Activated naive CD8-positive, alpha-beta T cell treated with anti-CD3 and anti-CD28 coated beads, Interleukin-2, amount 50 U/mL, for 16 hours (primary cell): ENCODE data around the gene PHACTR3.

ENCODE experiments used
- DNase-seq: peaks from one replicate; pipeline ENCODE4 v3.0.0-alpha.2; 2020; ENCODE audit warnings: low read depth, low spot score

The PHACTR3 gene

DNA sequence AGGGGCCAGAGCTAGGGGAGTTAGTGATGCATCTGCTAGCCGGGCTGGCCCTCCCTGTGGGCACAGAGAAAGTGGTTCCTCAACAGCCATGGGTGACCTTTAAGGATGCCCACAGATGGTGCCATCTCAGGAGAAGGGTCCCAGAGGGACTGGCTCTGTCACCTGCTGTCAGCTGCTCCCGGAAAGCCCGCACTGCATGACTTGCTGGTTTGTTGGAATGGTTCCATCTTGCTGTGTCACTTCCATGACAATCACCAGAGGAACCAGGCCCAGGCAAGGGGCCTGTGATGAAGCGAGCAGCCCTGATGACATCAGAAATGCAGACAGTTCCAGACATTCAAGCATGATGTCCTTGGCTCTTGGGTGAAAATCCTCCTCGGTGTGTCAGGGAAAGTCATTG, 125.2 kb downstream of the PHACTR3 start:
- DNase-seq: no peak

DNA sequence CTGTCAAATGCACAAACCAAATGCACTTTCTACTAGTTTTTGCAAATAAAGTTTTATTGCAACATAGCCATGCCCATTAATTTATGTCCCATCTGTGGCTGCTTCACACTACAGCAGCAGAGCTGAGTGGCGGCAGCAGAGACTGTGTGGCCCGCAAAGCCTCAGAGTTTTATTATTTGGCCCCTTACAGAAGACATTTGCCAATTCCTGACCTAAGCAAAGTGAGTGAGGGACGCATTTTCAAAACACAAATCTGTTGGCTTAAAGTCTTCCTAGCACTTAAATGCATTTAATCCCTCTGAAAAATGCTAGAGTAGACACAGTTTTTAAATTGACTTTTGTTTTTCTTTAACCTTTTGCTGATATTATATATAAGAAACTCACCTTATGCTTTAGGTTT, 126.4 kb downstream of the PHACTR3 start:
- DNase-seq: no peak

DNA sequence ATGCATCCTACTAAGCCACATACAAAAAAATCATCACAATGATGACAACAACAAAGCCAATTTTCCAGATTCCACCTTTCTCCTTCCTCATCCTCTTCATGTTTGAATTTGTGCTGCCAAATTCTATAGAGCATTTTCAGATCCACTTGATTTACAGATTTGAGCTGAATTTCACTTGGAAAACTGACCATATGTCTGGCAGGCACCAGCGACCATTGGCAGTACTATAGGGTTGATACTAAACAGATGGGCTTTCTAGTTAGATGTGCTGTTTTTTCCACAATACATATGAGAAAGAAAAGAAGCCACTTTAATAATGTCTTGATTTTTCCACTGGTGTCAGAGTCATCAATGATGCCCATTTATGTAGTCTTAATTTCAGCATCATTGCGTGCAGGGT, 127.0 kb downstream of the PHACTR3 start:
- DNase-seq: no peak

DNA sequence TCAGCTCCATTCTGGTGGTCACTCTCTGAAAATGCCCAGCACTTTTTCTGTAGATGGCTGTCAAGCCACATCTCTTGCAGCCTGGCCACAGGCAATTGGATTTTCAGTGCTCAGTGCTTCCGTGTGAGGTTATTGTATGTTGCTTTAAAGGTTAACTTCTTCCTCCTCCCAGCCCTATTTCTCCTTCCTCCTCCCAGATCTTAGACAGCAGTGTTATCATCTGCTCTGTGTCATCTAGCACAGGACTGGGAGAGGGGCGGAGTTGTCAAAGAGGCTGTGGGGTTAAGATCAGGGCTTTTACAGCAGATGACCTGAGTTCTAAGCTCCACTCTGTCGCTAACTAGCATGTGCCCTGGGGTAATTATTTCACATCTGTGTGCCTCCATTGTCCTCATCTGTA, 129.0 kb downstream of the PHACTR3 start:
- DNase-seq: no peak

DNA sequence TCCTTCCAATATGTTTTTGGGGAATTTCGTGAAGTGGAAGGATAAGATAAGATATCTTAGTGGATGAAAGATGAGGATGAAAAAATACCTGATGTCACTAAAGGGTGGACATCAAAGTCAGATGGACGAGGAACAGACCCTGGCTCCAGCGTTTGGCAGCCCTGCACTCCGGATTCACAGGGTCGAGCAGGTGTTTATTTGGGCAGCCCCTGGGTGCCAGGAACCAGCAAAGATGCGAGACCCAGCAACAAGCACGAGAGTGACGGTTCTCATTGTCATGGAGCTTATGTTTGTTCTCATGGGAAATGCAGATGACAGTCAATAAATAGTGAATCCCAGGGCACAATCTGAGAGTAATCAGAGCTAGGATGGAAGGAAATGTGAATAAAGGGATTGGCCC, 131.1 kb downstream of the PHACTR3 start:
- DNase-seq: no peak

DNA sequence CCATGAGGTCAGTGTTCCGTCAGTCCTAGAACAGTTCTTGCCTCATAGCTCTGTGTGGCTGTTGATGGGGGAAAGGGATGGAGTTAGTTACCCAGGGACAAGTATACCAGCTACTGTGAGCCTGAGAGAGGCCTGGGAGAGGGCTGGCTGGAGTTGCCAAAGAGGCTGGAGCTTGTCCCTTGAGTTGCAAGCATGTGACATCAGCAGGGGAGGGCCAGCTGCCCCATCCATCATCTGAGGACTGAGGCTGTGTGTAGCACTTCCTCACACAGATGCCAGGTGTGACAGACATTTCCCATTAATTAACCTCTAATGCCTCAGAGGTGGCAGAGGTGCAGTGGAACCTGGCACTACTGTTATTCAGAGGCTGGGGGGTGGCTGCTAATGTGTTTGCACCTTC, 131.6 kb downstream of the PHACTR3 start:
- no peak for DNase-seq

DNA sequence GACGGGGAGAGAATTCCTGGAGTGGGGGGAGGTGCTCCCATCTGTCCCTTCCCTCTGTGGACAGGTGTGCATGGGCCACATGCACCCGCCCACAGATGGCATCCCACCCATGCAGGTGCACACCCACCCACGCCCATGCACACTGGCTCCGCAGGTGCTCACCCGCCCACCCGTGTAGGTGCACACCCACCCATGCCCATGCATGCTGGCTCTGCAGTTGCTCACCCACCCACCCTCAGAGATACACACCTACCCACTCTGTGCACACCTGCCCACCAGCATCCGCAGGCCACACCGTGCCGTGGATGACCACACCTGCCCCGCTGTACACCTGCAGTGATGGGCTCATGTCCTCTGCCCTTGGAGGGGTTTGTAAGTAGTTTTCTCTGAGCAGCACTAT, 132.0 kb downstream of the PHACTR3 start:
- no peak for DNase-seq

DNA sequence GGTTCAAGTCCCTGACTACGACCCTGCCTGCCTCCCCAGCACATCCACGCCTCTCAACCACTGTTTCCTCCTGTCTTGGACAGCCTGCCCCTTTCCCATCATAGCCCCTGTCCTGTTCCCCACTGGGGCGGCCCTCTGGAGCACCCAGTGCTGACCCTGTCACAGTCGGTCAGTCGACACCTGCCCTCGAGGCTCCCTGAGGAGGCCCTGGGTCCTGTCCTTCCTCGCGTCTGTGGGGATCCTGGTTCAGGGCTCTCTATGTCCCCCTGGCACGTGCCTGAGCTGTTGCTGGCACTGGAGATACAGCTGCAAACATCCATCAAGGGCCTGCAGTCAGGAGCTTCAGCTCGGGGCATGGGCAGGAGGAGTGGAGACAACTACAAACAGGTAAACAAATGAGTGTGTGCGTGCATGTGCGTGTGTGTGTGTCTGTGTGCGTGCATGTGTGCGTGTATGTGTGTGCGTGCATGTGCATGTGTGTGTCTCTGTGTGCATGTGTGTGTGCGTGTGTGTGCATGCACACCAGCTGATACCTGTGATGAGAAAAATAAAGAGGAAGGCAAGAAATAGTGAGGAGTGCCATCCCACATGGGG, 132.8 kb downstream of the PHACTR3 start:
- DNase-seq: no peak

DNA sequence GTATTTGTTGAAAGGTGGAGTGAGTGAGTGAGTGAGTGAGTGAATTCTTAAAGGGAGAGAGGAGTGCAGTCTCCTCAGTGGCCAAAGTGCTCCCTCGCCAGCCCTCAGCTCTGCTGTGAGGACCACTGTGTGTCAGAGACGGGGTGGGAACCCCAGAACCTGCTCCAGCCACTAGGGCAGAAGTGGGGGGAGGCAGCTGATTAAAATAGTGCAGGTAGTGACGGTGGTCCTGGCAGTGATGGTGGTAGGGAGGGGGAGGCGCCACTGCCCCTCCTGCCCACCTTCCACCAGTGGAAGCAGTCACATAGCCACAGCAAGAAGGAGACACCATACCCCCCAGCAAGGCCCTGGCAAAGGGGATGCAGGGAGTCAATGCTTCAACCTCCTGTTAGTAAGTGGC, 133.5 kb downstream of the PHACTR3 start:
- DNase-seq: no peak

DNA sequence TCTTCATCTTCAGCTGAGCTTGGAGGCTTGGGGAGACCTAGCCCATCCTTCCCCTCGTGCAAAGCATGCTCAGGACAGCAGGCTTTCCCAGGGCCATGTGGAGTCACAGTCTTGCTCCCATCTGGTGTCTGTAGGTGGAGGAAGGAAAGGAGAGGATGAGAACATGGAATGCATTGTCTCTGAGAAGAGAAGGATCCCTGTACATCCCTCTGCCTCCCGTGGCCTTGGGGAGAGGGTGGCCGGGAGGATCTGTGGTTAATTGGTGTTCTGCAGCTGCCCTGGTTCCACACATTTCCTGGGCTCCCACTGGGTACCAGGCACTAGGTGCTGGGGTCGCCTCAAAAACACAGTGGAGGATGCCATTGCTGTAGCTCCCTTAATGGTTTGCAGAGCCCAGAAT, 134.5 kb downstream of the PHACTR3 start:
- DNase-seq: no peak

DNA sequence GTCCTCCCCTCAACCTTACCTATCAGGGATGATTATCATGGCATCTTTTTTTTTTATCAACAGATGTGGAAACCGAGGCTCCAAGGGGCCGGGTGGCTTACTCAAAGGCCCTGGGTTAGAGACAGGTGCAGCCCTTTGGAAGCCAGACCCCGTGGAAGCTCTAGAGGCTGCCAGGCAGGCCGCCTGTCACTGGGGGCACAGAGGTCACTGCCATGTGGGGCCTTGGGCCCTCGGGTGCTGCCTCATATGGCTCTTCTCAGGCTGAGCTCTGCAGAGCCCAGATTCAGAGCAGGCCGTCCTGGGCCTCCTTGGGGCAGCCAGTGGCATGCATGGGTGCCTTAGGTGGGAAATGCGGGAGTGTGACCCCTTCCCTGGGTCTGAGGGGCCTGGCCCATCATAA, 136.3 kb downstream of the PHACTR3 start:
- DNase-seq: no peak

DNA sequence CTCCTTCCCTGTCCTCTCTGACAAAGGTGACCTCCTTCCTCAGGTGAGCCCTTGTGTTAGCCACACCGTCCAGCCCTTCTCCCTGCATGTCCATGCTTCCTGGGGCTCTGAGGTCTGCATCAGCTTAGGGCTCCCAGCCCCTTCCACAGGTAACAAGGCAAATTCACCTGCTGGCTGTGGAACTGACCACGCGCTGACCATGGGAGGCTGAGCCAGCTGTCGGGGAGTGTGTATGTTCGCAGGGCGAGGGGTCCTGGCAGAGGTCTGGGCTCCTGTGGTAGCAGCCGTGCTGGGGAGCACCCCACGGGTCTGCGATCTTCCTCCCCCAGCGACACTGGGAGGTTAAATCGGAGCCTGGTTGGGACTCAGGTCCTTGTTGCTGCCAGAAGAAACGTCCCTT, 136.7 kb downstream of the PHACTR3 start:
- DNase-seq: no peak

DNA sequence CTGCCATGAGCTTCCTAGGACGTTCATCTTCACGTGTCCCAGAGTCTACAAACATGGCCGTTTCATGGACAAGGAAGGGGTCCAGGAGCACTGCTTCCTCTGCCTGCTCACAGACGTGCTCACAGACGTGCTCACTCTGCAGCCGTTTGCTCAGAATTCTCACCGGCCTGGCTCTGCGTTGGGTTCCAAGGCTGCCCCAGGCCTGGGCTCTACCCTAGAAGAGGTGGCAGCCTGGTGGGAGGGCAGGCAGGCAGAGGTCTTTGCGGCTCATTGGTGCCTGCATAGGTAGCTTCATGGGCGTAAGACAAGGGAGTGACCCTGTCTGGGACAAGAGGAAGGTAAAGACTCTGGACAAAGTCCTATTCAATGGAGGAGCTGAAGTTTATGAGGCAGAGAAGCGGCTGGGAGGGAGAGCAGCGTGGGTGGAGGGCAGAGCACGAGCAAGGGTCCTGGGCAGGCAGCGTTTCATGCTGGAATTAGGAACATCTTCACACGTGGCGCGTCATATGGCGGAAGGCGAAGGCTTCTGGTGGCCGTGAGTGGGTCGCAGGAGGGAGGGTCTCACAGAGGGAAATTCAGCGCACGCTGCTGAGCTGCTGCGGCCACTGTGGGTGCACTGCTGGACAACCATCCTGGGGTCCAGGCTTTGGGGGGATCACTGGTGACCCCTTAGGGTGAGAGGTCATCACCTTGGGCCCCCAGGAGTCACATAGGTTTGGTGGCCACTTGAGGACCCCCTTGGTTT, 138.2 kb downstream of the PHACTR3 start:
- no peak for DNase-seq

DNA sequence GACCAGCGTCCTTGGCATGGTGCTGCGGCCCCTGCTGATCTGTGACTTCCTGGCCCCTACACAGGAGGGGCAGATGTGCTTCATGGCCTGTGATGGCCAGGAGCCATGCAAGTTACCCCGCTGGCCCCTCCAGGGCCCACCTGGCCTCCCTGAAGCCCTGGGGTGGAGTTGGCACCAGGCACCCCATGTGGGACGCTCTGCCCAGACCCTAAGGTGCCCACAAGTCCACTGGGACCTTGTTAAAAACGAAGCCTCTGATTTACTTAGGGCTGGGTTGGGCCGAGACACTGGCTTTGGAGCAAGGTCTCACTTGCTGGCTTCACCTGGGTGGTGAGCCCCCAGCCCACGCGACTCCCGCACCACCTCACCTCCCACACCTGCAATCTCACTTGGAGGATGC, 139.0 kb downstream of the PHACTR3 start:
- DNase-seq: no peak

DNA sequence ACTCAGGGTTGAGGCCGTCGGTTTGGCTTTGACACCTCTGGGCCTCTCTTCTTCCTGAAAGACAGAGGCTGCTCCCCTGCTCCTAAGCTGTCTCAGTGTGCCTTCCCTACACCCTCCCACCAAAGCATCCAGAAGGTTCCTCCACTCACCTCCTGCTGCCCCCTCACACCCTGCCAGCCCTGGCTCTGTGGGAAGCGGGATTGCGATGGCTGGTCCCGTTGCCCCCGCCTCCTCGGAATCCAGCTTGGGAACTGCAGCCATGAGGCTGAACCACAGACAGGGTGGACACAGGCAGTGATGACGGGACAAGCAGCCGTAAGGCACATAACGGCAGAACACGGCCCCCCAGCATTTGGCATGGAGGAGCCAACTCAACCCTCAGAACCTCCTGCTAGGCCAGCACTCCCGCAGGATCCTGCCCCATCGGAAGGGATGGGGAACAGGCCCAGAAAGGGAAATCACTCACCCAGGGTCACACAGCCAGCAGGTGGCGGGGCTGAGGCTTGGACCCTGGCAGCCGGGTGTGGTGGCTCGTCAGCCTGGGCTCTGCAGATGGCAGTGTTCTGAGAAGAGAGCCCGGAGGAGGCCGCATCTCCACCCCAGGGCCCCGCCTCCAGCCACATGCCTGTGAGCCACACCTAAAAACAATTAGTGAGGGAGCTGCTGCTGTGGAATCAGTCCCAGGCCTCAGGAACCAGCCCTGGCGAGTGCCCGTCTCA, 139.6 kb downstream of the PHACTR3 start:
- DNase-seq: no peak

DNA sequence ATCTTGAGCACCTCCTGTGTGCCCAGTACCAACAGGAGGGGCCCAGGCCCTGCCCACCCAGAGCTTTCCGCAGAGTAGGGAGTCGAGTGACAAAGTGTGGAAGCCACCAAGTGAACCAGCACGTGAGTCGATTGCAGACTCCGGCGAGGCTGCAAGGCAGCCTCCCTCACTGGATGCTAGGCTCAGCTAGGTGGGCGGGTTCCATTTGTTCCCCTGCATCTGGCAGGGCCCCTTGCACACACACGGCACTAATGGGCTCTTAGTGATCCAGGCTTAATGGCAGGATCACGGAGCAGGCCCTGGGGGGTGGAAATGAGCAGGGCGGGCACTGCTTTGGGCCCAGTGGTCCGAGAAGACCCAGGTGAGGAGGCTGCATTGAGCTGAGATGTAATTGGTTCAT, 140.4 kb downstream of the PHACTR3 start:
- no peak for DNase-seq

DNA sequence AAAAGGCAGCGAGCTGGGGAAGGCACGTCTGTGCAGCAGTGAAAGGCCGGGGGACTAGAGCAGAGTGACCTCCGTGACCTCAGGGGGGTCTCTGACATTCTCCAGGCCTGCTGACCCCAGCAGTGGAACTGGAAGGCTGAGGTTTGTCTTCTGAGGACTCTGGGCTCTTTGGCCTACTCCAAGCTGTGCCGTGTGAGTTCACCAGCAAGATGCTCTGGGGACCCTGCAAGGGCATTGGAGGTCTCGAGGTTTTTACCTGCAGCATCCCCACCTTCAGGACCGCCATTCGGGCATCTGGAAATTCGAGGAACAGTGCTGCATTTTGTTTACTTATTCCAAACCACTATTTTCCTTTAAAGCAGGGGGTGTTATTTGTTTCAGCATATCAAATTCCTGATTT, 140.9 kb downstream of the PHACTR3 start:
- DNase-seq: no peak

DNA sequence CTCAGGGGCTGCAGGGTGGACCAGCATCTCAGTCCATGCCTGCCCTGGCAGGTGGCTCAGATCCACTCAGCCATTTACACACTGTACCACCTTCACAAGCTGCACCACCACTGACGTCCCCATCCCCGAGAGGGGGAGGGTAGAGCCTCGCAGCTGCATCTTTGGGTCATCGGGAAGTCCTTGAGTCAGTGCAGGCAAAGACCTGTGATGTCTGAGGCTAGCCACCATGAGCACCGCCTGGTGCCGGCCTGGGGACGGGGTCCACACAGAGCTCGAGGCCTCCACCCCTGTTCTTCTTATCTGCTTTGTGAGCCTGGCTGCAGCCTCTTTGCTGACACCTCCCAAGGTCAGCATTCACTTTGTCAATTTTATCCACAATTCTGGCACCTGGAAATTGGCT, 141.4 kb downstream of the PHACTR3 start:
- DNase-seq: no peak

DNA sequence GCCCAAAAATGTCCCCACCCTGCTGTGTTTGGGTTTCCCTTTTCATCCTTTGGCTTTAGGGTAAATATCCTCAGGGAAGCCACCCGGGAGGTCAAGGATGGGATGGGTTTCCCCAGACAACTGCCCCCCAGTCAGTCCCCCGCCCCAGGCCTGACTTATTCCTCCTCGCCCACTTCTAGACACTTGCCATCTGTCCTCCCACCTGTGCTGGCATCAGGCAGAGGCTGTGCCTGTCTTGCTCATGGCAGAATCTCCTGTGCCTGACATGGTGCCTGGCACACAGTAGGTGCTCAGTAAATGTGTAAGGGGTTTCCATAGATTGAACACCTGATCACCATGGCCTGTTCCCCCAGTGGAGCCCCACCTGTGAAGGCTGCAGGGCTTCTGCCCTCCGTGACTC, 141.8 kb downstream of the PHACTR3 start:
- DNase-seq: no peak

DNA sequence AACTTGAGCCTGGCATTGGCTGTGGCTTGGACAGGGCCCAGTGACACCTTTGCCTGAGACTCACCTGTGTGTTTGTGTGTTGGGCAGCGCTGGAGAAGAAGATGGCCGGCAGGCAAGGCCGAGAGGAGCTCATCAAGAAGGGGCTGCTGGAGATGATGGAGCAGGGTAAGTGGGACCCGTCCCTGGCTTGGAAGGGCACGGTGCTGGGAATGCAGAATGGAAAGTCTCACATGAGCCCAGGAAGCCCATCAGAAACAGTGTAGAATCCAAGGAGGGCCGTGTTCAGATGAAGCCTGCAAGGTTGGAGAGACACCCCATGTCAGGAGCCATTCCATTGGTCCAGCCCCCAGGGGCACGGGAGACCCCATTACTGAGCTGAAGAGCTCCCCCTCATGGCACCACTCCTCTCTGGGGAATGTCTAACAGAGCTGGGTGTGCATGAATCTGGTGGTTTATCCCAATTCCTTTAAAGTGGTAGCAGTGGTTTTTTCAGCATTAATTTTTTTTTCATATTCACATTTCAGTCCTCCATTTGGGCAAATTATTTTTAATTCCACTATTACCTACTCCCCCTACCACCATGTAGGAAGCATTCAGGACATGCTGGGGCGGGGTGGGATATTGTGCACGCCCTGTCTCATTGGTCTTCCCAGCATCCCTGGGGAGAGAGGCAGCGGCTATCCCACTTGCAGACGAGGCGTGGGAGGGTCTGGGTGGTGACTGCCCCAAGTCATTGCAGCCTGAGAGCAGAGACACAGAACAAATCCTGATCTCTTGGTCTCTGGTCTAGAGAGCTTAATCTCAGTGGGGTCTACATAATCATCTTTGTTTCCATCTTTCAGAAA, 143.6 kb downstream of the PHACTR3 start:
- no peak for DNase-seq

DNA sequence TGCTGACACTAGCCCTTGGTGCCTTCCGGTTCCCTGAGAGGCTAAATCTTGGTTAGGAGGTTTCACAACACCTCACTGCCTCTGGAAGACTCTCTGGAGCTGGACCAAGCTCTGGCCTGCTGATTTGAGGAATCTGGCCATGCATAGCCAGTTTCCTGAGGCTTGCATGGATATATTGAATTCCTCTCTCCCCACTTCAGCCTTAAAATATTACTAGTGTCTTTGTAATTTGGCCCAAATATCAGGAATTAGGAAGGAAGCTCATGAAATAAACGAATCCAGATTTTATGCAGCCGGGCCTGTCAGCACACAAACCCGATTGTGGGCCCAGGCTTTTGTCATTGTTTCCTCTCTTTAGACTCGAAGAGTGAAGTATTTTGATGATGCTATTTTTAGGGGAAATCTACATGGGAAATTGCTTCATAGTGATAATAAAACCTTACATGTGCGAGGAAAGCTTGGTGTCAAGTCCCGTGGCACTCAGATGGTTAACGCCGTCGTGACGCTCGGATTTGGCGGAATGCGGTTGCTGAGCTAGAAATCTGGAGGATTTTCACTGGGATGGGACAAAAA, 144.4 kb downstream of the PHACTR3 start:
- DNase-seq: no peak

DNA sequence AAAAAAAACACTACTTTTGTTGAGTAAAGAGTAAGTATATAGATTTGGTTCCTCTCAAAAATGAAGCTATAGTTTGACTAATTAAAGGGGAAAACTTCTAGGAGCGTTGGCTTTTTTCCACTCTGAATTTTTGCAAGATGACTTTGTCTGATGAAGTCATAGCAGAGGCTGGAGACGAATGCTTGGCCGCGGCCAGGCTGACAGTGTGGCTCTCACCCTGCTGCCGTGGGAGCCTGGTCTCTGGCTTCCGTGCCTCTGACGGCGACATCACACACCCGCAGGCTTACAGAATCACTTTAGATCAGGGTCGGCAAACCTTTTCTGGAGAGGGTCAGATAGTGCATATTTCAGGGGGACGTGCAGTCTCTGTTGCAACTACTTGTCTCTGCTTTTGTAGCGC, 145.0 kb downstream of the PHACTR3 start:
- DNase-seq: no peak
